ENCODE measurements around the gene SLC6A17.

DNA sequence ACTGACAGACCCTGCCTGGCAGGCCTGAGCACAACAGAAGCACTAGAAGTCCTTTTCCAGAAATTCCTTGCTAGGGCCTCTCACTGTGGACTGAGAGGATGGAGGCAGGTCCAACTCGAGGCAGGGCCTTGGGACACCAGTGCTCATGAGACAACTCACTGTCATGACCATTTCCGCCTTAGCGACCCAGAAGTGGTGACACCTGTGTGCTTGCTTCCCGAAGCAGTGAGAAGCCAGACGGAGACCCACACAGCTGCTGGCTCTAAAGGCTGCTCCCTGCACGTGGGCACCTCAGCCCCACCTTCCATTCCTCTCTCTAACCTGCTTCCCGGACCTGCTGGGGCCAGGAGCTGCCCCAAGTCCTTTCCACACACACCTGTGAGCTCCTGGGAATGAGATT lies 92.9 kb downstream of the SLC6A17 start:
- TF ChIP-seq POLR2A (IDR thresholded peaks at IDR 0.05) (no peak), EP300 (IDR thresholded peaks at IDR 0.05) (no peak)
- TF ChIP-seq, protein P1, sequence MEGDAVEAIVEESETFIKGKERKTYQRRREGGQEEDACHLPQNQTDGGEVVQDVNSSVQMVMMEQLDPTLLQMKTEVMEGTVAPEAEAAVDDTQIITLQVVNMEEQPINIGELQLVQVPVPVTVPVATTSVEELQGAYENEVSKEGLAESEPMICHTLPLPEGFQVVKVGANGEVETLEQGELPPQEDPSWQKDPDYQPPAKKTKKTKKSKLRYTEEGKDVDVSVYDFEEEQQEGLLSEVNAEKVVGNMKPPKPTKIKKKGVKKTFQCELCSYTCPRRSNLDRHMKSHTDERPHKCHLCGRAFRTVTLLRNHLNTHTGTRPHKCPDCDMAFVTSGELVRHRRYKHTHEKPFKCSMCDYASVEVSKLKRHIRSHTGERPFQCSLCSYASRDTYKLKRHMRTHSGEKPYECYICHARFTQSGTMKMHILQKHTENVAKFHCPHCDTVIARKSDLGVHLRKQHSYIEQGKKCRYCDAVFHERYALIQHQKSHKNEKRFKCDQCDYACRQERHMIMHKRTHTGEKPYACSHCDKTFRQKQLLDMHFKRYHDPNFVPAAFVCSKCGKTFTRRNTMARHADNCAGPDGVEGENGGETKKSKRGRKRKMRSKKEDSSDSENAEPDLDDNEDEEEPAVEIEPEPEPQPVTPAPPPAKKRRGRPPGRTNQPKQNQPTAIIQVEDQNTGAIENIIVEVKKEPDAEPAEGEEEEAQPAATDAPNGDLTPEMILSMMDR (IDR thresholded peaks at IDR 0.05) = no peak
